Suprapubic skin (tissue), 4 donors: ENCODE results near the gene GALM. TPM values are rescaled to one million over a fixed set of nuclear protein-coding genes. Genes with fewer than 3 reads are reported as not detected.

Experiments
- DNase-seq, 2 donors: peaks; one replicate each; pipeline ENCODE4 v3.0.0-alpha.2; 2019; ENCODE audit warnings: low spot score in 2 of 2
- H3K27ac ChIP-seq: fragments of 200-600 bp; sonication (generic); one replicate; pipeline ENCODE4 v1.5.1; 2019
- H3K27me3 ChIP-seq: fragments of 200-600 bp; sonication (generic); one replicate; pipeline ENCODE4 v1.5.1; 2019
- H3K36me3 ChIP-seq: fragments of 200-600 bp; sonication (generic); one replicate; pipeline ENCODE4 v1.5.1; 2019
- H3K4me1 ChIP-seq: fragments of 200-600 bp; sonication (generic); one replicate; pipeline ENCODE4 v1.5.1; 2019
- H3K4me3 ChIP-seq: fragments of 200-600 bp; sonication (generic); one replicate; pipeline ENCODE4 v1.5.1; 2019; ENCODE audit warnings: mild to moderate bottlenecking
- H3K9me3 ChIP-seq: fragments of 200-600 bp; sonication (generic); one replicate; pipeline ENCODE4 v1.5.1; 2019
- CTCF ChIP-seq, 2 donors: fragments of 200-600 bp in 1 of 2; fragments of 450-650 bp in 1 of 2; sonication (generic) in 1 of 2; IDR thresholded peaks; one replicate each; pipeline ENCODE4 v1.5.1; 2016 to 2019; ENCODE audit warnings: antibody characterized with exemption in 2 of 2, mild to moderate bottlenecking in 1 of 2, moderate library complexity in 1 of 2
- EP300 ChIP-seq: sonication (generic); formaldehyde crosslinking; IDR thresholded peaks from one replicate; pipeline ENCODE4 v1.6.1; 2017; ENCODE audit warnings: antibody characterized with exemption
- POLR2A ChIP-seq, 2 donors: fragments of 450-650 bp; IDR thresholded peaks; one replicate each; pipeline ENCODE4 v1.6.1; 2017; ENCODE audit warnings: antibody characterized with exemption in 2 of 2, mild to moderate bottlenecking in 2 of 2, moderate library complexity in 2 of 2
- POLR2AphosphoS5 ChIP-seq, 3 donors: sonication (generic); formaldehyde crosslinking; IDR thresholded peaks; one replicate each; pipeline ENCODE4 v1.6.1; 2017; ENCODE audit warnings: antibody characterized with exemption in 3 of 3
- WGBS: methylation state at CpG from one replicate; pipeline ENCODE4 v1.1.5; 2018; 5-methylcytosine and 5-hydroxymethylcytosine counted together
- total RNA-seq, 4 donors: library from RNA; depleted of rRNA; stranded (reverse); fragments of >200 nt; gene quantifications; one replicate each; pipeline ENCODE4 v1.1.0, GENCODE V29; 2016

GALM gene
- total RNA-seq, 4 donors from 2014 or later: 3.7 to 16.4 (median 7.1) TPM

DNA sequence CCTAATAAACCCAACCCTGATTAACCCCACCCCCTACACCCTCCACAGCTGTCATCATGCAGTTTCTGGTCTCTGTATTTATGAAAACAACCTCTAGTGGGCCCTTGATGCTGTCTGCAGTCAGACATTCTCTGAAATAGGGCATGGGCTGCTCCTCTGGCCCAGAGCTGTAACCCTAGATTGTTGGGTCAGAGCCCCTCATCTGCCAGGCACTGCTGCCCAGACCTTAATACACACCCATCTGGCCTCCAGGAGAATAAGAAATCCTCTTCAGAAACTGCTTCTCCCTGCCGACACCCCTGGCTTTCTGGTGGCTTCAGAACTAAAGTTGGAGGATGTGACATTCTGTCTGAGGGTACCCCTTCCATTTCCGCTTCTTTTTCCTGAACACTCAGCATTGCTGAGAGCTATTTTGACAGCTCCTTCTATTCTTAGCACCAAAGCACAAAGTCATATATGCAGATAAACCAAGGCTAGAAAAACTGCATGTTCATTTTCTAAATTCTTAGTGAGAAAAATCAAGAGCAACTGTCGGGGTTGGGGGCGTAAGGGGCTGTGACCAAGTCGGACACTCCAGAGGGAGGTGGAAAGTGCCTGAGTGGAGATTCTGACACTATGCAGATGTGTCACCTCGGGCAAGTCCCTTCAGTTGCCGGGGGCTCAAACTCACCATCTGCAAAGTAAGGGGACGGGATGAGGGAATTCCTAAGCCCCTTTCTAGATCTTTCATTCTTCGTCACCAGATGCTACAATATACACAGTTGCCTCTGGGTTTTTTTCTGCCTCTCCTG is 56.6 kb downstream of the GALM start:
- H3K27me3 ChIP-seq: no peaks in the 10 kb centered on the region
- DNase-seq: no peak
- TF ChIP-seq EP300 (no peak), POLR2AphosphoS5 (IDR thresholded peaks at IDR 0.05) (no peak), POLR2A (IDR thresholded peaks at IDR 0.05) (no peak), CTCF (IDR thresholded peaks at IDR 0.05) (no peak)

DNA sequence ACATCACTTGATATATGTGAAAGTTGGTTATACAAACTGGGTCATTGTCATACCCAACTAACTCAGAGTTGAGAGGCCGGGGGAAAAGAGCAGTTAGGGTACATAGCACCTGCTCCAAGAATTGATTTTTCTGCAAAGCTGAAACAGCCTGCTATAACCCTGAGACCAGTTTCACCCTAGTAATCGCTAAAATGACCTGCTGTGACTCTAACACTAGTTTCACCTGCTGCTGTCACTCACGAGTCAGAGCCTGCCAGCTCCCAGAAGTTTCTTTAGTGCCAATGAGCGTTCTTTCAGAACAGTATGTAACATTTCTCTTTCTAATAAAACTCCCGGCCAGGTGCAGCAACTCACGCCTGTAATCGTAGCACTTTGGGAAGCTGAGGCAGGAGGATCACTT is 57.3 kb downstream of the GALM start:
- Histone ChIP-seq H3K9me3 (no peaks in the 10 kb centered on the region), H3K4me1 (peaks cover 30% of the 10 kb centered on the region), H3K27me3 (no peaks in the 10 kb centered on the region), H3K27ac (no peak overlapping the region), H3K36me3 (no peaks in the 10 kb centered on the region), H3K4me3 (no peak overlapping the region)
- 55% methylated on average over 7 of the region's 7 CpGs for WGBS
- TF ChIP-seq POLR2A (IDR thresholded peaks at IDR 0.05) (no peak), EP300 (no peak)
- no peak for DNase-seq

More for the DNA sequence above, 56.6 kb downstream of the GALM start:
- no peaks in the 10 kb centered on the region for H3K9me3 ChIP-seq
- H3K36me3 ChIP-seq: no peaks in the 10 kb centered on the region
- no peak overlapping the region for H3K4me3 ChIP-seq
- peaks cover 30% of the 10 kb centered on the region for H3K4me1 ChIP-seq
- 78% methylated on average over 9 of the region's 9 CpGs for WGBS
- H3K27ac ChIP-seq: no peak overlapping the region

GRCh38 chr2:38727661-38728060 is 61.7 kb downstream of the GALM start:
- H3K27me3 ChIP-seq: no peaks in the 10 kb centered on the region
- peaks cover 23% of the 10 kb centered on the region for H3K36me3 ChIP-seq
- no peaks in the 10 kb centered on the region for H3K9me3 ChIP-seq
- no peak overlapping the region for H3K4me3 ChIP-seq
- DNase-seq: no peak
- 79% methylated on average over 1 of the region's 1 CpG for WGBS
- TF ChIP-seq EP300 (no peak), POLR2A (IDR thresholded peaks at IDR 0.05) (no peak), POLR2AphosphoS5 (IDR thresholded peaks at IDR 0.05) (no peak), CTCF (IDR thresholded peaks at IDR 0.05) (no peak)
- H3K27ac ChIP-seq: no peak overlapping the region
- peaks cover 4% of the 10 kb centered on the region for H3K4me1 ChIP-seq

- Histone ChIP-seq H3K4me1 (no peaks in the 10 kb centered on the region), H3K36me3 (peaks cover 30% of the 10 kb centered on the region), H3K4me3 (no peak overlapping the region), H3K9me3 (no peaks in the 10 kb centered on the region), H3K27ac (no peak overlapping the region), H3K27me3 (no peaks in the 10 kb centered on the region)
- TF ChIP-seq CTCF (IDR thresholded peaks at IDR 0.05) (no peak), EP300 (no peak), POLR2AphosphoS5 (IDR thresholded peaks at IDR 0.05) (no peak), POLR2A (IDR thresholded peaks at IDR 0.05) (no peak)
- 51% methylated on average over 2 of the region's 2 CpGs for WGBS
- peak in 1 of 2 donors; percentile 17 for DNase-seq
These were observed 62.8 kb downstream of the GALM start for GRCh38 chr2:38728694-38729093.

GRCh38 chr2:38731090-38731489 is 65.2 kb downstream of the GALM start:
- Histone ChIP-seq H3K4me1 (peaks cover 7% of the 10 kb centered on the region), H3K9me3 (no peaks in the 10 kb centered on the region), H3K27ac (no peak overlapping the region), H3K27me3 (no peaks in the 10 kb centered on the region), H3K36me3 (peaks cover 32% of the 10 kb centered on the region), H3K4me3 (no peak overlapping the region)
- TF ChIP-seq EP300 (no peak), POLR2AphosphoS5 (IDR thresholded peaks at IDR 0.05) (no peak), POLR2A (IDR thresholded peaks at IDR 0.05) (no peak), CTCF (IDR thresholded peaks at IDR 0.05) (no peak)
- peak in 1 of 2 donors; percentile 4 for DNase-seq
- 84% methylated on average over 7 of the region's 7 CpGs for WGBS
